22Rv1 (cell line): Measurements from ENCODE around the gene DDX31.

ENCODE experiments used
- H3K27ac ChIP-seq: fragments of 450-650 bp; 2 replicates; pipeline ENCODE4 v1.5.1; 2017
- ZFX ChIP-seq: fragments of 450-650 bp; IDR thresholded peaks from 2 replicates; pipeline ENCODE4 v1.6.1; 2017; ENCODE audit warnings: antibody characterized with exemption, borderline replicate concordance
- TF ChIP-seq, protein P1 (sequence below): fragments of 450-650 bp; IDR thresholded peaks from 2 replicates; pipeline ENCODE4 v1.5.1; 2017; ENCODE audit warnings: mild to moderate bottlenecking

The DDX31 gene

DNA sequence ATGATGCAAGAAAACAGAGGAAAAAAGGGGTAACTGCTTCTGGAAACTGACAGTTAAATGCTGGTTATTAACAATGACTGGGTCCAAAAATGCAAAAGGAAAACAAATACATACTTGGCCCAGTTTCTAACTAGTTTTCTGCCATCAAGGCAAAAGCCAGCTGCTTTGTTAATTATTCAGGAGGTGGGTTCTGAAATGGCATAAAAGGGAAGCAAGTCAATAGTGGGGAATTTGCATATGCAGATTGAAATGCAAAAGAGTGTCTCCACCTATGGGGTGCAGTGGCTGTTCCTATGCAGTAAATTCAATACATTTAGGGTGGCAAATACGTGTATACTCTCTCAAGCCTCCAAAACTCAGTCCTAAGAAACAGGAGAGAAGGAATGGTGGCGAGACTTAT, 54.0 kb downstream of the DDX31 start:
- TF ChIP-seq, protein P1, sequence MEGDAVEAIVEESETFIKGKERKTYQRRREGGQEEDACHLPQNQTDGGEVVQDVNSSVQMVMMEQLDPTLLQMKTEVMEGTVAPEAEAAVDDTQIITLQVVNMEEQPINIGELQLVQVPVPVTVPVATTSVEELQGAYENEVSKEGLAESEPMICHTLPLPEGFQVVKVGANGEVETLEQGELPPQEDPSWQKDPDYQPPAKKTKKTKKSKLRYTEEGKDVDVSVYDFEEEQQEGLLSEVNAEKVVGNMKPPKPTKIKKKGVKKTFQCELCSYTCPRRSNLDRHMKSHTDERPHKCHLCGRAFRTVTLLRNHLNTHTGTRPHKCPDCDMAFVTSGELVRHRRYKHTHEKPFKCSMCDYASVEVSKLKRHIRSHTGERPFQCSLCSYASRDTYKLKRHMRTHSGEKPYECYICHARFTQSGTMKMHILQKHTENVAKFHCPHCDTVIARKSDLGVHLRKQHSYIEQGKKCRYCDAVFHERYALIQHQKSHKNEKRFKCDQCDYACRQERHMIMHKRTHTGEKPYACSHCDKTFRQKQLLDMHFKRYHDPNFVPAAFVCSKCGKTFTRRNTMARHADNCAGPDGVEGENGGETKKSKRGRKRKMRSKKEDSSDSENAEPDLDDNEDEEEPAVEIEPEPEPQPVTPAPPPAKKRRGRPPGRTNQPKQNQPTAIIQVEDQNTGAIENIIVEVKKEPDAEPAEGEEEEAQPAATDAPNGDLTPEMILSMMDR: no peak
- H3K27ac ChIP-seq: no peak overlapping the region

DNA sequence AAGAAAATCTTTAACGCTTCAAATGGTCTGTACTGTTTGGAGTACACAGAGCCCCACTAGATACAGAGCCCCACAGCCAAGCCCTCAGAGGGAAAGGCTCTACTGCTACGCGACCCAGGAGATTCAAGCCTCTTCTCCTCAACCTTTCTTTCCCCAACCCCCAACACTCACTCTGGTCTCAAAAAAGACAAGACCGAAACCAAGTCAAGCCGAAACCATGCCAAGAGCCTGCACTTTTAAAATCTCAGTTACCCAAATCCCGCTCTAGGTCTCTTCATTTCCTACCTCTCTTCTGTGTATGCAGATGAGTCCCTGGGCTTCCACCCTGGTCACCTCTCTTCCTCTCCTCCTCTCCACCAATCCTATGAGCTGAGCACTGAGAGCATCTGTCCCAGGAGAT, 55.5 kb downstream of the DDX31 start:
- no peak for TF ChIP-seq ZFX
- TF ChIP-seq, protein P1: no peak

DNA sequence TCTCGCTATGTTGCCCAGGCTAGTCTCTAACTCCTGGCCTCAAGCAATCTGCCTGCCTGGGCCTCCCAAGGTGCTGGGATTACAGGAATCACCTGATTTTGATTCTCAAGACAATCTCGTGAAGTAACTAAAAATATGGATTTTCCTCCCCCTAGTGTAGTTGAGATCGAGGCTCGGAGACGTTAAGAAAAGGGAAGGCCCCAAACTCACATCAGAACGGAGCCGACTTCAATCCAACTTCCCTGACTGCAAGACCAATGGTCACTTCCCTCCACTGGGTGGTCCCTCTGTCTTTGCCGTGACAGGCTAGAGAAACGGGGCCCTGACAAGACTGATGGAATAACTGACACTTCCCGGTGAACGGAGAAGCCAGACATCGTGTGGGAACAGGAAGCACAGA, 59.1 kb downstream of the DDX31 start:
- H3K27ac ChIP-seq: no peak overlapping the region
- no peak for TF ChIP-seq ZFX
- TF ChIP-seq, protein P1: no peak

More for the DNA sequence above, 55.5 kb downstream of the DDX31 start:
- H3K27ac ChIP-seq: no peak overlapping the region

DNA sequence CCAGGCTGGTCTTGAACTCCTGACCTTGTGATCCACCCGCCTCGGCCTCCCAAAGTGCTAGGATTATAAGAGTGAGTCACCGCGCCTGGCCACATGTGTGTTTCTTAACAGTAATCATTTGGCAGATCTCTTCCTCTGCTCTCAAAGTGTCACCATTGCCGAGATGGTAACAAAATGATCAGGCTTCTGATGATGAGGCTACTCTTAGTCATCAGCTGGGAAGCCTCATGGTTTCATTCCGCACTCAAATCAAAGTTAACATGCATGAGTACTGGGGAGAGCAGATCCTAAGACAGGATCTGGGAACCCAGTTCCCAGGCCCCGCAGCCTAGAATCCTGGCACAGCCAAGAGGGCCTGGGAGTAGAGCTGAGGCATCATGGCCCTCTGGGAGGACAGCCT, 60.0 kb downstream of the DDX31 start:
- TF ChIP-seq ZFX: no peak
- TF ChIP-seq, protein P1: no peak
- no peak overlapping the region for H3K27ac ChIP-seq

DNA sequence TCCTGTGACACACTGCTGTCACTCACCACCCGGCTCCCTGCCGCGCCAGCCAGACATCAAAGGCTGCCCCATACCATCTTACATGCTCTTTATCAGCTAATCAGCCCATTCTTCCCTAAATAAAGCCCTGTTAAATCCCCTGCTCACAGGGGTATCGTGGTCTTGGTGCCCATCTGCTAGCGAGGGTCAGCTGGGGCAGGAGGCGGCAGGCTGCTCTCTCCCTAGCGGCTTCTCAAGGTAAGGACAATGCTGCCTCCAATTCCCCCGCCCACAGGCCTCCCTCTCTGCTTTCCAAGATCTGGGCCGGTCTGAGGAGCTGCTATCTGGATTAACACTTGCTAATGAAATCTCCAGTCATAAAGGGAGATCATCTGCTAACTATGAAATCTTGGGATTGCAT, 60.6 kb downstream of the DDX31 start:
- TF ChIP-seq ZFX: no peak
- TF ChIP-seq, protein P1: no peak
- no peak overlapping the region for H3K27ac ChIP-seq

DNA sequence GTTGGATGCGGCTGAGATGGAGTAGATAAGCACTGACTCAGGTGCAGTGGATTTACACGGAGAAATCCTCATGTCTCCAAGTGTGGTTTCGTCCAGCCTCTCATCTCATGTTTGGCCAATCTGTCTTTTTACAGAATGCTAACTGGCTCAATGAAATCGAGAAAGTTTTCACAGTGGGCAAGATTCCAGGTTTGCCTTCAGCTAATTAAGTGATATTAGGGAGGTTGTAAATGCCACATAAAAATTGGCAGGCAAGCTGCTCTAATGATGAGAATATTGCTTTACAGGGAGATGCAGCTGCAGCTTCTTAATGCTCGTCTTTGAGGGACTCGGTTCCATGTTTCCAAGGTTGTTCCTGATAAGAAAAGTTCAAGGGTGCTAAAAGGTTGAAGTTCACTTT, 63.7 kb downstream of the DDX31 start:
- TF ChIP-seq, protein P1: no peak
- no peak for TF ChIP-seq ZFX
- H3K27ac ChIP-seq: no peak overlapping the region

DNA sequence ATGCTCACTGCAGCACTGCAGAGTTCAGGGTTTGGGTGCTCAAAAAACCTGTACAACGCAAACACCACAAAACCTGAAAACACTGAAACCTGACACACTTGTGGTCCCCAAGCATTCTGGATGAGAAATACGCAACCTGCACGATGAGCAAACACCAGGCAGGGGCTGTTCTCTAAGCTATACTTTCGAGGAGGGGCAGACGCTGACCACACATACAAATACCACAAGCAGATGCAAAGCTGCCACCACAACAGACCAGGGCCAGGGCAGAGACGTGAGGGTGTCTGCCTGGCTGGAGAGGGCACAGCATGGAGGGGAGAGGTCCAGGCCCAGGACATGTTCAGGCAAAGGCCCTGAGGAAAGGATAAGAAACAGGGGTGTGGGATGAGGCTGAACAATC, 64.4 kb downstream of the DDX31 start:
- H3K27ac ChIP-seq: no peak overlapping the region
- TF ChIP-seq ZFX: no peak
- TF ChIP-seq, protein P1: no peak
